BLaER1 treated with 17β-estradiol and CSF1 and Interleukin-3, amounts not matched to agents 10 nM and 100 nM (cell line): ENCODE results near the gene TPST1.

Experiments used
- H3K27ac ChIP-seq, 11 experiments: shearing (Covaris generic); formaldehyde crosslinking; 2 replicates each; pipeline ENCODE4 v1.8.1; 2022
- H3K27me3 ChIP-seq, 11 experiments: shearing (Covaris generic); formaldehyde crosslinking; 2 replicates each; pipeline ENCODE4 v1.8.1; 2022
- H3K36me3 ChIP-seq, 11 experiments: shearing (Covaris generic); formaldehyde crosslinking; 2 replicates each; pipeline ENCODE4 v1.8.1; 2022
- H3K4me1 ChIP-seq, 10 experiments: shearing (Covaris generic); formaldehyde crosslinking; 2 replicates each; pipeline ENCODE4 v1.8.1; 2022
- H3K4me2 ChIP-seq, 11 experiments: shearing (Covaris generic); formaldehyde crosslinking; 2 replicates each; pipeline ENCODE4 v1.8.1; 2022
- H3K4me3 ChIP-seq, 10 experiments: shearing (Covaris generic); formaldehyde crosslinking; 2 replicates each; pipeline ENCODE4 v1.8.1; 2022
- H3K9ac ChIP-seq, 11 experiments: shearing (Covaris generic); formaldehyde crosslinking; 2 replicates each; pipeline ENCODE4 v1.8.1; 2022
- H3K9me3 ChIP-seq, 11 experiments: shearing (Covaris generic); formaldehyde crosslinking; replicated peaks in 1 of 11; 2 replicates each; pipeline ENCODE4 v1.8.1; 2022
- H4K20me1 ChIP-seq, 11 experiments: shearing (Covaris generic); formaldehyde crosslinking; 2 replicates each; pipeline ENCODE4 v1.8.1; 2022
- Cebpa-rat ChIP-seq, 11 experiments: shearing (Covaris generic); IDR thresholded peaks; 2 replicates each; pipeline ENCODE4 v1.8.1; 2022

Gene TPST1

GRCh38 chr7:66277492-66277891 is 72.4 kb downstream of the TPST1 start:
- Histone ChIP-seq H3K4me2 (no peak overlapping the region), H3K9me3 (peaks cover 13 to 27% (median 16%) of the 10 kb centered on the region in 11 experiments; a peak in 21 of 22 replicates), H3K27me3 (no peaks in the 10 kb centered on the region), H3K4me3 (no peak overlapping the region), H4K20me1 (peaks cover 0 to 8% (median 0%) of the 10 kb centered on the region in 11 experiments; a peak in 3 of 22 replicates), H3K27ac (no peak overlapping the region), H3K9ac (no peak overlapping the region), H3K36me3 (peaks cover 0 to 36% (median 6%) of the 10 kb centered on the region in 11 experiments; a peak in 8 of 22 replicates), H3K4me1 (peaks cover 0 to 17% (median 3%) of the 10 kb centered on the region in 10 experiments; a peak in 10 of 20 replicates)
- TF ChIP-seq Cebpa-rat (IDR thresholded peaks at IDR 0.05), result no peak

DNA sequence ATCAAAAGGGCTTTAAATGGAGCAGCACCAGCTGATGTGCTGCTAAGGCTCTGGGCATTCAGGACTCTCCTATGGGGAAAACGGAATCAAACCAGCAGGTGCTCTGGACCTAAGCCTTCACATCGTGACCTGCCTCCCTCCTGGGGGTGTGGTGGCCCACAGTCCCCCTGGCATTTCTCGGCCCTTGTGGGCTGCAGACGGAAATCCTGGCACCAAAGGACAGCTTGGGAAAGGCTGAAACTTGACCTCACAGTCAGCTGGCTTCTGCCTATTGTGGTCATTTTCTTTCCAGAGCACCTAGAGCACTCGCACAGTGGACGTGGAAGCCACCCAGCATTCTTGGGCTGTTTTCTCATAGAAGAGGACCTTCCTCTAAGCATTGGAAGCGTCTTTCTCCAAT is 74.8 kb downstream of the TPST1 start:
- Histone ChIP-seq H4K20me1 (peaks cover 0 to 8% (median 0%) of the 10 kb centered on the region in 11 experiments; a peak in 3 of 22 replicates), H3K9ac (no peak overlapping the region), H3K9me3 (peaks cover 0 to 8% (median 0%) of the 10 kb centered on the region in 11 experiments; a peak in 1 of 22 replicates), H3K4me2 (no peak overlapping the region), H3K4me3 (no peak overlapping the region), H3K27me3 (no peaks in the 10 kb centered on the region), H3K36me3 (peaks cover 0 to 16% (median 0%) of the 10 kb centered on the region in 11 experiments; a peak in 6 of 22 replicates), H3K4me1 (peaks cover 0 to 33% (median 3%) of the 10 kb centered on the region in 10 experiments; a peak in 10 of 20 replicates), H3K27ac (no peak overlapping the region)
- TF ChIP-seq Cebpa-rat (IDR thresholded peaks at IDR 0.05), result no peak

GRCh38 chr7:66281678-66282590 is 76.8 kb downstream of the TPST1 start:
- peak overlapping the region in 2 of 11 experiments; percentile 21 to 24; a peak in 2 of 22 replicates for H3K27ac ChIP-seq
- no peaks in the 10 kb centered on the region for H3K27me3 ChIP-seq
- H3K36me3 ChIP-seq, result peaks cover 0 to 16% (median 3%) of the 10 kb centered on the region in 11 experiments; a peak in 5 of 22 replicates
- peak overlapping the region in 5 of 11 experiments; percentile 14 to 47 (median 36); a peak in 8 of 22 replicates for H3K4me2 ChIP-seq
- H3K4me3 ChIP-seq, result no peak overlapping the region
- H3K9me3 ChIP-seq, result peaks cover 0 to 12% (median 0%) of the 10 kb centered on the region in 11 experiments; a peak in 1 of 22 replicates
- TF ChIP-seq Cebpa-rat (IDR thresholded peaks at IDR 0.05), result no peak
- H3K4me1 ChIP-seq, result peaks cover 0 to 33% (median 3%) of the 10 kb centered on the region in 10 experiments; a peak in 10 of 20 replicates
- no peak overlapping the region for H3K9ac ChIP-seq
- peaks cover 0 to 8% (median 0%) of the 10 kb centered on the region in 11 experiments; a peak in 3 of 22 replicates for H4K20me1 ChIP-seq

DNA sequence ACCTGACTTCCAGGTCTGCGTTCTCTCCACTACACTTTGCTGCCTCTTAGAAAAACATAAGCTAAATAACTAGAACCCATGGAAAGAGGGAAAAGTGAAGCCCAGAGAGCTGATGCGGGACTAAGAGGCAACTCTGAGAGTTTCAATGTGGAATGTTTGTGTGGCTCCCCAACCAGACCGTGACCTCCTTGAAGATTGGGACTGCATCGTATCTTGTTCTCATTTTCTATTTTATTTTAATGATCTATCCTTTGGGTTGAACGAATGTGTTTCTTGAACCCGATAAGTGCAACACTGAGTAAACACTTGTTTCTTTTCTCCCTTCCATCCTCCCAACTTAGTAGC is 77.4 kb downstream of the TPST1 start:
- Histone ChIP-seq H3K27ac (peak overlapping the region in 1 of 11 experiments; percentile 21; a peak in 1 of 22 replicates), H3K4me2 (peak overlapping the region in 4 of 11 experiments; percentile 10 to 37 (median 34); a peak in 5 of 22 replicates), H3K9ac (no peak overlapping the region)

GRCh38 chr7:66283003-66283920 is 78.1 kb downstream of the TPST1 start:
- Histone ChIP-seq H3K27ac (peak overlapping the region in 2 of 11 experiments; percentile 13 to 14; a peak in 3 of 22 replicates), H3K9ac (no peak overlapping the region), H3K4me1 (peaks cover 0 to 33% (median 3%) of the 10 kb centered on the region in 10 experiments; a peak in 10 of 20 replicates), H3K27me3 (no peaks in the 10 kb centered on the region), H3K4me3 (no peak overlapping the region), H3K36me3 (peaks cover 0 to 16% (median 3%) of the 10 kb centered on the region in 11 experiments; a peak in 5 of 22 replicates), H3K9me3 (peaks cover 0 to 12% (median 0%) of the 10 kb centered on the region in 11 experiments; a peak in 1 of 22 replicates), H3K4me2 (peak overlapping the region in 4 of 11 experiments; percentile 10 to 36 (median 26); a peak in 7 of 22 replicates), H4K20me1 (peaks cover 0 to 8% (median 0%) of the 10 kb centered on the region in 11 experiments; a peak in 3 of 22 replicates)
- peak in 1 of 11 experiments; percentile 27; a peak in 2 of 22 replicates for TF ChIP-seq Cebpa-rat (IDR thresholded peaks at IDR 0.05)

More for the DNA sequence above, 77.4 kb downstream of the TPST1 start:
- Histone ChIP-seq H3K36me3 (peaks cover 0 to 16% (median 3%) of the 10 kb centered on the region in 11 experiments; a peak in 5 of 22 replicates), H3K9me3 (peaks cover 0 to 12% (median 0%) of the 10 kb centered on the region in 11 experiments; a peak in 1 of 22 replicates), H4K20me1 (peaks cover 0 to 8% (median 0%) of the 10 kb centered on the region in 11 experiments; a peak in 3 of 22 replicates), H3K27me3 (no peaks in the 10 kb centered on the region), H3K4me3 (no peak overlapping the region), H3K4me1 (peaks cover 0 to 33% (median 3%) of the 10 kb centered on the region in 10 experiments; a peak in 10 of 20 replicates)
- no peak for TF ChIP-seq Cebpa-rat (IDR thresholded peaks at IDR 0.05)

GRCh38 chr7:66296001-66296521 is 90.9 kb downstream of the TPST1 start:
- H3K4me2 ChIP-seq, result peak overlapping the region in 8 of 11 experiments; percentile 30 to 80 (median 63); a peak in 15 of 22 replicates

GRCh38 chr7:66296557-66296956 is 91.4 kb downstream of the TPST1 start:
- peak overlapping the region in 7 of 11 experiments; percentile 37 to 70 (median 64); a peak in 10 of 22 replicates for H3K9ac ChIP-seq

More at GRCh38 chr7:66296001-66296521, 90.9 kb downstream of the TPST1 start:
- H4K20me1 ChIP-seq, result no peaks in the 10 kb centered on the region
- peaks cover 0 to 36% (median 15%) of the 10 kb centered on the region in 11 experiments; a peak in 12 of 22 replicates for H3K36me3 ChIP-seq
- peak overlapping the region in 10 of 11 experiments; percentile 50 to 84 (median 74); a peak in 18 of 22 replicates for H3K27ac ChIP-seq
- no peaks in the 10 kb centered on the region for H3K27me3 ChIP-seq
- peak overlapping the region in 1 of 10 experiments; percentile 18; a peak in 1 of 20 replicates for H3K4me3 ChIP-seq
- peaks cover 25 to 43% (median 37%) of the 10 kb centered on the region in 11 experiments for H3K9me3 ChIP-seq
- no peak for TF ChIP-seq Cebpa-rat (IDR thresholded peaks at IDR 0.05)
- peaks cover 0 to 46% (median 26%) of the 10 kb centered on the region in 10 experiments; a peak in 14 of 20 replicates for H3K4me1 ChIP-seq
- peak overlapping the region in 7 of 11 experiments; percentile 37 to 71 (median 64); a peak in 10 of 22 replicates for H3K9ac ChIP-seq

More at GRCh38 chr7:66296557-66296956, 91.4 kb downstream of the TPST1 start:
- peaks cover 0 to 36% (median 15%) of the 10 kb centered on the region in 11 experiments; a peak in 12 of 22 replicates for H3K36me3 ChIP-seq
- H3K27me3 ChIP-seq, result no peaks in the 10 kb centered on the region
- H3K4me3 ChIP-seq, result peak overlapping the region in 1 of 10 experiments; percentile 18; a peak in 1 of 20 replicates
- H3K27ac ChIP-seq, result peak overlapping the region in 10 of 11 experiments; percentile 38 to 84 (median 74); a peak in 18 of 22 replicates
- H3K4me1 ChIP-seq, result peaks cover 0 to 48% (median 26%) of the 10 kb centered on the region in 10 experiments; a peak in 14 of 20 replicates
- H4K20me1 ChIP-seq, result no peaks in the 10 kb centered on the region
- peak overlapping the region in 8 of 11 experiments; percentile 30 to 80 (median 63); a peak in 15 of 22 replicates for H3K4me2 ChIP-seq
- peaks cover 25 to 43% (median 37%) of the 10 kb centered on the region in 11 experiments for H3K9me3 ChIP-seq
- TF ChIP-seq Cebpa-rat (IDR thresholded peaks at IDR 0.05), result no peak
